Choroid plexus epithelial cell (primary cell): Measurements from ENCODE around the gene LGR4.

ENCODE experiments used
- DNase-seq: peaks from one replicate; pipeline ENCODE4 v3.0.0-alpha.2; 2010; ENCODE audit warnings: low read depth
- H3K4me3 ChIP-seq: 2 replicates; pipeline ENCODE4 v1.5.1; 2011; ENCODE audit warnings: low read depth, mild to moderate bottlenecking, control low read depth, low read length, moderate library complexity
- TF ChIP-seq, protein P1 (sequence below): conservative IDR thresholded peaks from 2 replicates; pipeline ENCODE4 v1.5.1; 2011; ENCODE audit warnings: low read depth, mild to moderate bottlenecking, control low read depth, inconsistent platforms, low read length, moderate library complexity

The LGR4 gene

DNA sequence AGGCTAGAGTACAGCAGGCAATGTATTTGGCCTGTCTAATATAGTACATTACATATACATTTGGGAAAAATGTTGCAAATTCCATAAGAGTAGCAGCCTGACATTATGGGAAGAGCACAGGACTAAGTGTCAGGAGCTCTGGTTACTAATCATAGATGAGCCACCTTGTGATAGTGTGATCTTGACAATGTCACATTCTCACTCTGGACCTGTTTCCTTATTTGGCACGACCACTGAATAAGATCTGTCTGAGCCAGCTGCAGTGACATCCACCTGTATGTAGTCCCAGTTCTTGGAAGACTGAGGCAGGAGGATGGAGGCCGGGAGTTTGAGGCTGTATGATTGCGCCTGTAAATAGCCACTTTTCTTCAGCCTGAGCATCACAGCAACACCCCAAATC is 39.6 kb upstream of the LGR4 start:
- TF ChIP-seq, protein P1, sequence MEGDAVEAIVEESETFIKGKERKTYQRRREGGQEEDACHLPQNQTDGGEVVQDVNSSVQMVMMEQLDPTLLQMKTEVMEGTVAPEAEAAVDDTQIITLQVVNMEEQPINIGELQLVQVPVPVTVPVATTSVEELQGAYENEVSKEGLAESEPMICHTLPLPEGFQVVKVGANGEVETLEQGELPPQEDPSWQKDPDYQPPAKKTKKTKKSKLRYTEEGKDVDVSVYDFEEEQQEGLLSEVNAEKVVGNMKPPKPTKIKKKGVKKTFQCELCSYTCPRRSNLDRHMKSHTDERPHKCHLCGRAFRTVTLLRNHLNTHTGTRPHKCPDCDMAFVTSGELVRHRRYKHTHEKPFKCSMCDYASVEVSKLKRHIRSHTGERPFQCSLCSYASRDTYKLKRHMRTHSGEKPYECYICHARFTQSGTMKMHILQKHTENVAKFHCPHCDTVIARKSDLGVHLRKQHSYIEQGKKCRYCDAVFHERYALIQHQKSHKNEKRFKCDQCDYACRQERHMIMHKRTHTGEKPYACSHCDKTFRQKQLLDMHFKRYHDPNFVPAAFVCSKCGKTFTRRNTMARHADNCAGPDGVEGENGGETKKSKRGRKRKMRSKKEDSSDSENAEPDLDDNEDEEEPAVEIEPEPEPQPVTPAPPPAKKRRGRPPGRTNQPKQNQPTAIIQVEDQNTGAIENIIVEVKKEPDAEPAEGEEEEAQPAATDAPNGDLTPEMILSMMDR = no peak
- DNase-seq = no peak
- H3K4me3 ChIP-seq = no peak overlapping the region

DNA sequence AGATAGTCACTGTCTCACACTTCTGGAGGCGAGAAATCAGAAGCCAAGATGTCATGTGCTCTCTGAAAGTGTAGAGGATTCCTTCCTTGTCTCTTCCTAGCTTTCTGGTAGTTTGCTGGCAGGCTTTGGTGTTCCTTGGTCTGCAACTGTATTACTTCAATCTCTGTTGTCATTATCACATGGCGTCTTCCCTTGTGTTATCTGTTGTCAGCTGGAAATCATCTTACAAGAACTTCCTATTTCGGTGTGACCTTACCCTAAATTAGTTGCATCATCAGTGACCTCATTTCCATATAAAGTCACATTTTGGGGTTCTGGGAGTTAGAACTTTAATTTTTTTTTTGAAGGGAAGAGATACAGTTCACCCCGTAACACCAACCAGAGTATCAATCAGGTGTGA is 37.3 kb upstream of the LGR4 start:
- TF ChIP-seq, protein P1 = no peak
- DNase-seq = no peak

DNA sequence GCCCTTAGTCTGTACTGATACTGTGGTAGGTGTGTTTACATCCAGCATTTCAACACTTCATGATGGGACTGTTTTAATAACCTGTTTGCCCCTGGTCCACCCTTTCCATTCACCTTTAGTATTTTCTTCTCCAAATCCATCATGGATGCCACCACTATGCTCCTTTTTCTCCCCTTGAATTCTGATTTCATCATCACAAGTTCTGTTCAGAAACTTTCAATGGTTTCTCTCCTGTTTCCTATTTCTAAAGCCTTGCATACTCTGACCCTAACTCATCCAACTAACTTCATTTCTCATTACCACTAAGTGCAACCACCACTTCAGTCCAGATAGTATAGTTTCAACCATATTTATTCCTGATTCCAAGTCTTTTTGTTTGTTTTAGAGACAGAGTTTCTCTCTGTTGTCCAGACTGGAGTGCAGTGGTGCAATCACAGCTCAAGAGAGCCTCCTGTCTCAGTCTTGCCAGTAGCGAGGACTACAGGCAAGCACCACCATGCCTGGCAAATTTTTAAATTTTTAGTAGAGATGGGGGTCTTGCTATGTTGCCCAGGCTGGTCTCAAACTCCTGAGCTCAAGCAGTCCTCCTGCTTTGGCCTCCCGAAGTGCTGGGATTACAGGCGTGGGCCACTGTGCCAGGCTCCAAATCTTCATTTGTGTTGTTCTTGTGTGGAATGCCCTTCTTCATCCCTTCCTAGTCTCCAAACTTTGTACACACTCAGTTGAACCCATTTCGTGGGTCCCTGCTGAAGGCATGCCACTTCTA is 35.1 kb upstream of the LGR4 start:
- no peak for DNase-seq
- H3K4me3 ChIP-seq = peak overlapping the region; percentile 94
- TF ChIP-seq, protein P1 = no peak

More for the DNA sequence above, 37.3 kb upstream of the LGR4 start:
- no peak overlapping the region for H3K4me3 ChIP-seq

DNA sequence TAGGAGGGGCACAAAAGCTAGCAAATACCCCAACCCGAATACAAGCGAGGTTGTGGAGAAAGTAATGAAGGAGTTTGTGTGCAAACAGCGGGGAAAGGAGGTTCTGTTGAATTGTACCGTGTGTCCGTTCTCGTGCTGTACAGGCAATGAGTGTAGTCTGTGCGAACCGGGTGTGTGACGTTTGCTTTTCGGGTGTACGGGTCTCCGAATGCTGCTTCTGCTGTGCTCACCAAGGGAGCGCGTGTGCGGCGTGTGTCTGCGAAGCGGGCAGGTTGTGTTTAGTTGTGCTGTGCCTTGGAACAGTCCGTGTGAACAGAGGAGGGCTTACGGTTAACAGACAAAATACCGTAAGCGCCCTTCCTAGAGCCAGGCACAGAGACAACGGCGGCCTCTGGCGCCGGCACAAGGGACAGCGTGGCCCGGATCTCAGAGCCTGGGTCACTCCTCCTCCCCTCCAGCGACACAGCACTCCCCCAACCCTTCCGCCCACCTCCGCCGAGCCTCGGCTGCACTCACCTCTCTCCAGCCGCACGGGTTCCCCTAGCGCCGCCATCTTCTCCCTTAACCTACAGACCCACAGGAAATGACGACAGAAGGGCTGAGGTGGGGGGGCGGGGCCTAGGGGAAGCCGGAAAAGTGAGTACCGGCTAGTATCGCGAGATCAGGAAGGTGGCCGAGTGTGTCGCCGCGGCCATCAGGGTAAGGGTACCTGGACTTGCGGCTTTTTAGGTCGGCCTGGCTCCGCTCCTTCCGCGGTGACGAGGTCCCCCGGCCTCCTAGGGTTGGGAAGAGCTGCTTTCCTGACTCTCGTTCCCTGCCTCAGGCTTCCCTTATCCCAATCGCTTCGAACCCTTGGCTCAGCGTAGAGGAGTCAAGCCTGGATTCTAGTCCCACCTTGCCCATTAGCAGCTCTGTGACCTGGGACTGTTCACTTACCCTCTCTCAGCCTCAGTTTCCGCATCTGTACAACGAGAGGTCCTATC is 33.9 kb upstream of the LGR4 start, which contains the start of gene LIN7C:
Gene LIN7C, minus strand, starts transcription at position 570 of the 983 bp plus-strand sequence. Its CDS starts 17 bp downstream, at position 553.
- DNase-seq = peak; percentile 96
- peak within 1 kb of the TSS; percentile 94 for H3K4me3 ChIP-seq
- TF ChIP-seq, protein P1 = peak; percentile 24

DNA sequence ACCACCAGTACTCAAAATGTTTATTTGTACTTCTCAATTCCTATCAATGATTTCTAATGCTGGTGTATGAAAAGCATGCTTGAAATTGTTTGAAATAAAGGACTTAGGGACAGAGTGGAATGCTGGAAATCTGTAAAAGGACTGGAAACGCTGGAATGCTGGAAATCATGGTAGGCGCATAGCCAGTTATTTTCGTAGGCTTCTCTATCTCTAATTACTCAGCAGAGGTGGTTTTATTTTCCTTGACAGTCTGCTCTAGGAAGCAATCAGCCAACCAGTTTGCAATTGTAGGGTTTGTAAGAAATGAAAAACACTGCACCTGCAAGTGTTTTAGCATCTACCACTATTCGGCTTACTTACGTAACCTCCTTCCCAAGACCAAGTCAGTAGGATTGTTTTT is 33.2 kb upstream of the LGR4 start:
- no peak for DNase-seq
- peak overlapping the region; percentile 94 for H3K4me3 ChIP-seq
- TF ChIP-seq, protein P1 = no peak

DNA sequence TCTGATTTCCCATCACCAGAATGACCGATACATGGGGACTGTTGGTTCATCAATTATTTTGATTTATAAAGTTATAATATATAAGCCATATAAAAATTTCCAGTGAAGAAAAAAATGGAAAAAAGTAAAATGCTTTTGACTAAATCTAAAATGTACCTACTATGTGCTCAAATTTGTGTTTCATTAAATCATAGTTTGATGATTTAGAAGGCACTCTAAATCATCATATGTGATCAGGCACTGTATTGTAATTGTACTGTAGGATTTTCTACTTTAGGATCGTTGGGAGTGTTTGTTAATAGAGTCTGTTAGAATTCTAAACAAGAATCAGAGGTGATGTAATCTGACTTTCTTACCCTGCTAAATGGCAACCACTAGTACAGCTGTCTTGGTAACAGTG is 31.6 kb upstream of the LGR4 start:
- TF ChIP-seq, protein P1 = no peak
- H3K4me3 ChIP-seq = no peak overlapping the region
- no peak for DNase-seq
